ENCODE results near the gene CARHSP1. TPM values are rescaled to one million over a fixed set of nuclear protein-coding genes. Genes with fewer than 3 reads are reported as not detected.

CARHSP1 gene
- total and polyA plus RNA-seq, 2 experiments from 2014 or later = 140 to 167 TPM

DNA sequence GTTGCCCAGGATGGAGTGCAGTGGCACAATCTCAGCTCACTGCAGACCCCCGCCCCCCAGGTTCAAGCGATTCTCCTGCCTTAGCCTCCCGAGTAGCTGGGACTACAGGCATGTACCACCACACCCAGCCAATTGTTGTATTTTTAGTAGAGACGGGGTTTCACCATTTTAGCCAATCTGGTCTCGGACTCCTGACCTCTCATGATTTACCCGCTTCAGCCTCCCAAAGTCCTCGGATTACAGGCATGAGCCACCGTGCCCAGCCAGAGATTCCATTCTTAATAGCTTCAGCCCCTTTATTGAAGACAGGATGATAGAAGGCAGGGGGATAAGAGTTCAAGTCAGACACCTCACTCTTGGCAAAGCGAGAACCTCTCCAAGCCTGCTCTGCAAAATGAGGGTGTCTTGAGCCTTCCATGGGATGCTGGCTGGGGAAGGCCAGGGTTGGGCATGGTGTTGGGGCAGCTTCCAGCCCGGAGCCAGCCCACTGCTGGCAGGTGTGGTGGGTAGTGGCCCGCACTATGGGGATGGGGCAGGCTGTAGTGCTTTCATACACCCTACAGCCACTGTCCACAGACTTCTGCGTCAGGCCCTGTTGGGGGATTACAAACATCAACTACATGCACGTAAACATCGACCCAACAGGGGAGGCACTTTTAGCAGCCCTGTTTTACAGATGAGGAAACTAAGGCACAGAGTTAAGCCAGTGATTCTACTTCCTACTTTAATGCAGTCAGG, 3.5 kb downstream of the CARHSP1 start:
- no peaks in the 10 kb centered on the region for H3K36me3 ChIP-seq (replicated peaks; ENCODE audit: insufficient read depth, low read depth)
- H3K27ac ChIP-seq = peak overlapping the region; percentile 96
- no peaks in the 10 kb centered on the region for H3K9me2 ChIP-seq (replicated peaks; ENCODE audit: insufficient read depth)
- H3K27me3 ChIP-seq = no peaks in the 10 kb centered on the region
- H4K20me1 ChIP-seq (ENCODE audit: insufficient read depth, poor library complexity, severe bottlenecking) = peaks cover 46% of the 10 kb centered on the region
- H3K4me1 ChIP-seq (ENCODE audit: insufficient read depth) = peaks cover 63% of the 10 kb centered on the region
- no peak overlapping the region for H3K4me3 ChIP-seq
- peak overlapping the region; percentile 87 for H3K4me2 ChIP-seq
- TF ChIP-seq EZH2 (IDR thresholded peaks at IDR 0.05; ENCODE audit: borderline replicate concordance) (no peak), EZH2phosphoT487 (IDR thresholded peaks at IDR 0.05; ENCODE audit: low read depth, severe bottlenecking, unreplicated experiment) (no peak)
- TF ChIP-seq, protein P1, sequence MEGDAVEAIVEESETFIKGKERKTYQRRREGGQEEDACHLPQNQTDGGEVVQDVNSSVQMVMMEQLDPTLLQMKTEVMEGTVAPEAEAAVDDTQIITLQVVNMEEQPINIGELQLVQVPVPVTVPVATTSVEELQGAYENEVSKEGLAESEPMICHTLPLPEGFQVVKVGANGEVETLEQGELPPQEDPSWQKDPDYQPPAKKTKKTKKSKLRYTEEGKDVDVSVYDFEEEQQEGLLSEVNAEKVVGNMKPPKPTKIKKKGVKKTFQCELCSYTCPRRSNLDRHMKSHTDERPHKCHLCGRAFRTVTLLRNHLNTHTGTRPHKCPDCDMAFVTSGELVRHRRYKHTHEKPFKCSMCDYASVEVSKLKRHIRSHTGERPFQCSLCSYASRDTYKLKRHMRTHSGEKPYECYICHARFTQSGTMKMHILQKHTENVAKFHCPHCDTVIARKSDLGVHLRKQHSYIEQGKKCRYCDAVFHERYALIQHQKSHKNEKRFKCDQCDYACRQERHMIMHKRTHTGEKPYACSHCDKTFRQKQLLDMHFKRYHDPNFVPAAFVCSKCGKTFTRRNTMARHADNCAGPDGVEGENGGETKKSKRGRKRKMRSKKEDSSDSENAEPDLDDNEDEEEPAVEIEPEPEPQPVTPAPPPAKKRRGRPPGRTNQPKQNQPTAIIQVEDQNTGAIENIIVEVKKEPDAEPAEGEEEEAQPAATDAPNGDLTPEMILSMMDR (IDR thresholded peaks at IDR 0.05; ENCODE audit: poor library complexity) = no peak
- H3K79me2 ChIP-seq = peaks cover 82% of the 10 kb centered on the region
- no peak for DNase-seq (ENCODE audit: low spot score)
- H2AFZ ChIP-seq = no peak overlapping the region
- H3K9me3 ChIP-seq (ENCODE audit: low read depth) = no peaks in the 10 kb centered on the region
- 87% methylated on average over 14 of the region's 14 CpGs for whole genome bisulfite sequencing (ENCODE audit: low lambda C conversion rate, missing lambda C conversion rate)

DNA sequence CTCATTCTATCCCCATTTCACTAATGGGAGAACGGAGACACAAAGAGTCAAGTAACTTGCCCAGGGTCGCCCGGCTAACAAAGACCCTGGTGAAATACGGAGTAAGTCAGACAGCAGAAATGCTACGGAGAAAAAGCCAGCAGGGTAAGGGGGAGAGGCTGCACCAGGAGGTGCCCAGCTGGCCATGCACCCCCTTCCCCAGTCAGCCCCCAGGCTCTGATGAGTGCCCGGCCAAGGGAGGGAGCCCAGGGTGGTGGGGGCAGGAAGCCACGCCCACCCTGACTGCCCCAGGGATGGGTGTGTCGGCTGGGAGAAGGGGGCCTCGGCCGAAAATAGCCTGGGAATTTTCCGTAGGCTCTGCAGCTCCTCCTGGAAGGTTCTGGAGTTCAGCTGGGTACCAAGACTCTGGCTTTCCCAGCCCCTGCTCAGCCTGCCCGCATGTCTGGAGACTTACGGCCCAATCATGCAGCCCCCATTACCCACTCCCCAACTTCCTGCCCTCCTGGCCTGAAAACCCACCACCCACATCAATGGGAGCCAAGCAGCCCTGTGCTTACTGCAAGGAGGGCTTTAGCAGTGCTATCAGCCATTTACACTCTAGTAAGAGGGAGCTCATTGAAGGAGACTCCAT, 4.2 kb downstream of the CARHSP1 start:
- H3K79me2 ChIP-seq = peaks cover 89% of the 10 kb centered on the region
- 58% methylated on average over 12 of the region's 13 CpGs for WGBS (ENCODE audit: low lambda C conversion rate, missing lambda C conversion rate)
- TF ChIP-seq EZH2 (IDR thresholded peaks at IDR 0.05; ENCODE audit: borderline replicate concordance) (no peak), EZH2phosphoT487 (IDR thresholded peaks at IDR 0.05; ENCODE audit: low read depth, severe bottlenecking, unreplicated experiment) (no peak)
- TF ChIP-seq, protein P1 (IDR thresholded peaks at IDR 0.05; ENCODE audit: poor library complexity) = no peak
- H3K9me3 ChIP-seq (ENCODE audit: low read depth) = no peaks in the 10 kb centered on the region
- no peaks in the 10 kb centered on the region for H3K9me2 ChIP-seq (replicated peaks; ENCODE audit: insufficient read depth)
- H3K27ac ChIP-seq = peak overlapping the region; percentile 96
- DNase-seq (ENCODE audit: low spot score) = no peak
- H3K4me3 ChIP-seq = no peak overlapping the region
- peak overlapping the region; percentile 87 for H3K4me2 ChIP-seq
- H2AFZ ChIP-seq = no peak overlapping the region
- H3K36me3 ChIP-seq (replicated peaks; ENCODE audit: insufficient read depth, low read depth) = no peaks in the 10 kb centered on the region
- H4K20me1 ChIP-seq (ENCODE audit: insufficient read depth, poor library complexity, severe bottlenecking) = peaks cover 47% of the 10 kb centered on the region
- H3K27me3 ChIP-seq = no peaks in the 10 kb centered on the region
- peaks cover 67% of the 10 kb centered on the region for H3K4me1 ChIP-seq (ENCODE audit: insufficient read depth)

DNA sequence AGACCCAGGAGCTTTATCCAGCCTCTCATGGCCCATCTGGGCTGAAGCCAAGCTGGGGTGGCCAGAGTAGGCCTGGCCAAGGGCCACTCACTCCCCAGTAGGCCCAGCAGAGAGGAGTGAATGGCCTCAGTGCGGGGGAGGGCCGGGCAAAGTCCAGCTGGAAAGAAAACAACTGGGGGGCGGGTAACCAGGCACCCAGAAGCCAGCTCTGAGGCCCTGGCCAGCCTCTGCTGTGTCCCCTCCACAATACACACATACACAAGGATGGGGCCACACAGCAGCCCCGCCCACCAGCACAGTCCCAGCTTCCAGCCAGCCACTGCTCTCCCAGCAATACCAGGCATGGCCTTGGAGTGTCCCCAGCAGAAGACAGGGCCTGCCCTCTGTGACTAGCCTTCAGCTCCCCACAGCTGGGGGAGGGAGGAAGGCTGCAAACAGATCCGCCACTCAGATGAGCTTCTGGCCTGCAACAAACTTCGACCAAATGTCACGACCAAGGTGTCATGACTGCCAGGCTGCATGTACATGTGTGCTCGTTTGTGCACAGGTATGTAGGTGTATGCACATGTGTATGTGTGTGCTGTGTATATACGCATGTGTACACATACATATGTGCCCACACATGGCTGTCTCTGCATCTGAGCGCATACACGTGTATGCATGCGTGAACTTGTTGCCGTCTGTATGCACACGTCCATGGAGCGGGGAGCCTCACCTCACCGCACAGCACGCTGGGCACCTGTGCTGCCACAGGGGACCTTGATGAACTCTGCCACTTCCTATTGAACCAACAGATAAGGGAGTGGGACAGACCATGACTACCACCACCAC, 5.0 kb downstream of the CARHSP1 start:
- no peak for TF ChIP-seq EZH2phosphoT487 (IDR thresholded peaks at IDR 0.05; ENCODE audit: low read depth, severe bottlenecking, unreplicated experiment)
- no peak for TF ChIP-seq EZH2 (IDR thresholded peaks at IDR 0.05; ENCODE audit: borderline replicate concordance)
- TF ChIP-seq, protein P1 (IDR thresholded peaks at IDR 0.05; ENCODE audit: poor library complexity) = no peak
- Histone ChIP-seq H3K79me2 (peaks cover 97% of the 10 kb centered on the region), H3K9me2 (replicated peaks; ENCODE audit: insufficient read depth) (no peaks in the 10 kb centered on the region), H3K4me2 (peak overlapping the region; percentile 87), H3K4me3 (no peak overlapping the region), H4K20me1 (ENCODE audit: insufficient read depth, poor library complexity, severe bottlenecking) (peaks cover 47% of the 10 kb centered on the region), H3K27me3 (no peaks in the 10 kb centered on the region), H2AFZ (no peak overlapping the region), H3K9me3 (ENCODE audit: low read depth) (no peaks in the 10 kb centered on the region), H3K36me3 (replicated peaks; ENCODE audit: insufficient read depth, low read depth) (no peaks in the 10 kb centered on the region), H3K27ac (peak overlapping the region; percentile 96), H3K4me1 (ENCODE audit: insufficient read depth) (peaks cover 66% of the 10 kb centered on the region)
- peak; percentile 90 for DNase-seq (ENCODE audit: low spot score)
- WGBS (ENCODE audit: low lambda C conversion rate, missing lambda C conversion rate) = 68% methylated on average over 17 of the region's 17 CpGs
